HepG2 (cell line): ENCODE measurements around the gene NSL1. TPM values are rescaled to one million over a fixed set of nuclear protein-coding genes. Genes with fewer than 3 reads are reported as not detected.

Source experiments
- ATAC-seq: fragments of 200-7000 bp; cut with Tn5 transposase; 3 replicates; pipeline ENCODE4 v1.9.1; 2020; ENCODE audit warnings: mild to moderate bottlenecking, moderate library complexity
- BruUV-seq: library from RNA; stranded (reverse); fragments of 400-500 nt; replicated peaks from 2 replicates; lab custom pipeline; 2021; lab: Mats Ljungman, UMichigan
- CTCF ChIA-PET: fragments of 300-600 bp; formaldehyde crosslinking; extraction: SDS; loops from one replicate; lab custom pipeline; 2021; ENCODE audit warnings: low total read pairs, inconsistent platforms, low intra/inter-chr PET ratio; lab: Yijun Ruan, JAX
- POLR2A ChIA-PET: fragments of 350-600 bp; sonication (Branson Sonifier 250); formaldehyde crosslinking; loops from one replicate; lab custom pipeline; 2020; ENCODE audit warnings: antibody characterized with exemption, inconsistent platforms; lab: Yijun Ruan, JAX
- DNase-seq: peaks from one replicate; pipeline ENCODE4 v3.0.0-alpha.2; 2015; ENCODE audit warnings: low spot score
- FAIRE-seq: peaks from 3 replicates; lab custom pipeline; 2011; peaks lifted over from hg19 to GRCh38; lab: Jason Lieb, UNC
- H2AFZ ChIP-seq: one replicate; pipeline ENCODE4 v1.6.1; 2011; ENCODE audit warnings: low read length, inconsistent platforms
- H3K27ac ChIP-seq: fragments of 300-600 bp; 3 replicates; pipeline ENCODE4 v1.8.0; 2011; ENCODE audit warnings: mixed run types, mild to moderate bottlenecking, mixed read lengths, low read length, inconsistent platforms; ENCODE audit not compliant: insufficient read depth; ENCODE audit errors: extremely low read length
- H3K27me3 ChIP-seq, 2 experiments: fragments of 200-600 bp in 1 of 2; 2 replicates in 1 of 2; 3 replicates in 1 of 2; pipeline versions ENCODE4 v1.6.0 to v1.8.0; 2011; ENCODE audit warnings: low read length in 2 of 2, mild to moderate bottlenecking in 2 of 2, moderate library complexity in 2 of 2, inconsistent platforms in 1 of 2; ENCODE audit not compliant: insufficient read depth in 2 of 2, control insufficient read depth in 1 of 2
- H3K36me3 ChIP-seq, 2 experiments: fragments of 200-600 bp in 1 of 2; replicated peaks in 1 of 2; 2 replicates in 1 of 2; 3 replicates in 1 of 2; pipeline versions ENCODE4 v1.5.1 to v1.8.0; 2011; ENCODE audit warnings: low read length in 2 of 2, inconsistent platforms in 1 of 2; ENCODE audit not compliant: insufficient read depth in 2 of 2, control insufficient read depth in 1 of 2
- H3K4me1 ChIP-seq: 2 replicates; pipeline ENCODE4 v1.5.1; 2012; ENCODE audit warnings: low read length, inconsistent platforms; ENCODE audit not compliant: insufficient read depth
- H3K4me2 ChIP-seq: 2 replicates; pipeline ENCODE4 v1.6.0; 2011; ENCODE audit warnings: low read depth, low read length, inconsistent platforms
- H3K4me3 ChIP-seq, 3 experiments: fragments of 200-600 bp in 1 of 3; sonication (generic), shearing (Covaris generic) in 1 of 3; replicated peaks in 1 of 3; 2 replicates each; pipeline ENCODE4 v1.5.1; 2011 to 2016; ENCODE audit warnings: low read length in 3 of 3, inconsistent platforms in 2 of 3, low read depth in 2 of 3, mild to moderate bottlenecking in 2 of 3, control low read depth in 1 of 3, mixed read lengths in 1 of 3; ENCODE audit not compliant: insufficient read depth in 1 of 3
- H3K79me2 ChIP-seq: one replicate; pipeline ENCODE4 v1.6.1; 2011; ENCODE audit warnings: low read length, inconsistent platforms; ENCODE audit not compliant: insufficient read depth
- H3K9ac ChIP-seq: 2 replicates; pipeline ENCODE4 v1.6.0; 2011; ENCODE audit warnings: mild to moderate bottlenecking, low read depth, low read length, inconsistent platforms; ENCODE audit not compliant: insufficient read depth
- H3K9me3 ChIP-seq: 2 replicates; pipeline ENCODE4 v1.5.1; 2012; ENCODE audit warnings: mild to moderate bottlenecking, low read length
- H4K20me1 ChIP-seq: 2 replicates; pipeline ENCODE4 v1.6.0; 2011; ENCODE audit warnings: inconsistent platforms, mild to moderate bottlenecking, low read length, moderate library complexity; ENCODE audit not compliant: insufficient read depth
- HCFC1 ChIP-seq: fragments of 150-350 bp; IDR thresholded peaks from 2 replicates; pipeline ENCODE4 v1.6.1; 2014; ENCODE audit warnings: low read depth, low read length
- HDAC2 ChIP-seq: sonication (generic); formaldehyde crosslinking; IDR thresholded peaks from 2 replicates; pipeline ENCODE4 v1.4.0; 2020; ENCODE audit warnings: missing genetic modification reagents
- HNF4G ChIP-seq, 2 experiments: sonication (generic) in 1 of 2; formaldehyde crosslinking in 1 of 2; IDR thresholded peaks; 2 replicates each; pipeline versions ENCODE4 v1.4.0 to v1.6.1; 2011 to 2020; ENCODE audit warnings: borderline replicate concordance in 2 of 2, low read depth in 2 of 2, mild to moderate bottlenecking in 2 of 2, low read length in 1 of 2, missing genetic modification reagents in 1 of 2, moderate library complexity in 1 of 2
- HOXA3 ChIP-seq: sonication (generic); formaldehyde crosslinking; IDR thresholded peaks from 2 replicates; pipeline ENCODE4 v1.5.0; 2020; ENCODE audit warnings: missing genetic modification reagents
- PBX3 ChIP-seq: sonication (generic); formaldehyde crosslinking; IDR thresholded peaks from 2 replicates; pipeline ENCODE4 v1.8.1; 2023; ENCODE audit warnings: missing genetic modification reagents, inconsistent platforms, borderline replicate concordance
- PHF8 ChIP-seq: sonication (generic); formaldehyde crosslinking; IDR thresholded peaks from 2 replicates; pipeline ENCODE4 v1.5.0; 2020; ENCODE audit warnings: missing genetic modification reagents
- PITX1 ChIP-seq: sonication (generic); formaldehyde crosslinking; IDR thresholded peaks from 2 replicates; pipeline ENCODE4 v1.5.1; 2020; ENCODE audit warnings: mild to moderate bottlenecking, missing genetic modification reagents
- SOX13 ChIP-seq, 3 experiments: fragments of 450-650 bp in 1 of 3; sonication (generic) in 1 of 3; formaldehyde crosslinking in 1 of 3; IDR thresholded peaks in 2 of 3; conservative IDR thresholded peaks in 1 of 3; 2 replicates each; pipeline versions ENCODE4 v1.5.0 to v1.6.1; 2016 to 2020; ENCODE audit warnings: antibody characterized with exemption in 1 of 3, mild to moderate bottlenecking in 1 of 3, missing compliant biosample characterization in 1 of 3, missing genetic modification reagents in 1 of 3, moderate library complexity in 1 of 3
- SRY ChIP-seq: sonication (generic); formaldehyde crosslinking; IDR thresholded peaks from 2 replicates; pipeline ENCODE4 v1.8.0; 2022; ENCODE audit warnings: mild to moderate bottlenecking, missing genetic modification reagents
- TBL1XR1 ChIP-seq: fragments of 150-350 bp; IDR thresholded peaks from 2 replicates; pipeline ENCODE4 v1.6.1; 2014; ENCODE audit warnings: borderline replicate concordance, low read length; ENCODE audit not compliant: partially characterized antibody
- TP53 ChIP-seq: sonication (generic); formaldehyde crosslinking; conservative IDR thresholded peaks from 2 replicates; pipeline ENCODE4 v1.4.0; 2020; ENCODE audit warnings: missing genetic modification reagents
- ZBTB46 ChIP-seq: sonication (generic); formaldehyde crosslinking; IDR thresholded peaks from 2 replicates; pipeline ENCODE4 v1.4.0; 2020; ENCODE audit warnings: mild to moderate bottlenecking, missing genetic modification reagents, borderline replicate concordance
- ZFP37 ChIP-seq: sonication (generic); formaldehyde crosslinking; IDR thresholded peaks from 2 replicates; pipeline ENCODE4 v1.4.0; 2020; ENCODE audit warnings: missing genetic modification reagents, borderline replicate concordance
- ZNF10 ChIP-seq: sonication (generic); formaldehyde crosslinking; IDR thresholded peaks from 2 replicates; pipeline ENCODE4 v1.4.0; 2020; ENCODE audit warnings: mild to moderate bottlenecking, low read depth, missing genetic modification reagents, borderline replicate concordance
- ZNF264 ChIP-seq: sonication (generic); formaldehyde crosslinking; IDR thresholded peaks from 2 replicates; pipeline ENCODE4 v1.4.0; 2020; ENCODE audit warnings: missing genetic modification reagents
- ZNF335 ChIP-seq: sonication (generic); formaldehyde crosslinking; IDR thresholded peaks from 2 replicates; pipeline ENCODE4 v1.4.0; 2020; ENCODE audit warnings: missing genetic modification reagents
- ZNF337 ChIP-seq: sonication (generic); formaldehyde crosslinking; IDR thresholded peaks from 2 replicates; pipeline ENCODE4 v1.5.1; 2020; ENCODE audit warnings: missing genetic modification reagents, low read depth, mild to moderate bottlenecking, borderline replicate concordance
- ZNF362 ChIP-seq: sonication (generic); formaldehyde crosslinking; IDR thresholded peaks from 2 replicates; pipeline ENCODE4 v1.4.0; 2020; ENCODE audit warnings: missing genetic modification reagents, mild to moderate bottlenecking, borderline replicate concordance
- ZNF577 ChIP-seq: sonication (generic); formaldehyde crosslinking; IDR thresholded peaks from 2 replicates; pipeline ENCODE4 v1.4.0; 2020; ENCODE audit warnings: mild to moderate bottlenecking, low read depth, missing genetic modification reagents, borderline replicate concordance
- ZNF788 ChIP-seq: sonication (generic); formaldehyde crosslinking; IDR thresholded peaks from 2 replicates; pipeline ENCODE4 v1.5.0; 2020; ENCODE audit warnings: mild to moderate bottlenecking, missing genetic modification reagents, borderline replicate concordance
- WGBS: methylation state at CpG from one replicate; pipeline ENCODE4 v1.1.6; 2017; ENCODE audit warnings: low lambda C conversion rate; 5-methylcytosine and 5-hydroxymethylcytosine counted together
- in situ Hi-C: cut with HindIII; loops from 2 replicates; pipeline ENCODE4 v1.10.0; 2017; ENCODE audit warnings: low pct_unique_long_range_greater_than_20kb; ENCODE audit not compliant: extremely low pct_ligation_motif_present
- intact Hi-C: fragments of 100-400 bp; cut with micrococcal nuclease; formaldehyde crosslinking; loops from one replicate; pipeline ENCODE4 v1.10.0; 2022; ENCODE audit not compliant: unreplicated experiment
- polyA plus RNA-seq, 8 experiments: library from polyadenylated mRNA; depleted of rRNA in 3 of 8; stranded (reverse) in 7 of 8; unstranded in 1 of 8; fragments of >200 nt; fragmentation: Illumina TruSeq in 4 of 8; extraction: Trizol in 4 of 8; gene quantifications; 2 replicates each; pipeline versions ENCODE4 v1.2.1 to v1.2.3, GENCODE V29; 2011 to 2016; ENCODE audit warnings: low read depth in 4 of 8, missing spikeins in 1 of 8, mixed read lengths in 1 of 8; ENCODE audit not compliant: insufficient read depth in 1 of 8
- total RNA-seq, 5 experiments: library from RNA; depleted of rRNA; stranded (reverse); fragments of >200 nt; fragmentation: Illumina TruSeq; extraction: Trizol; gene quantifications; 2 replicates each; pipeline ENCODE4 v1.2.3, GENCODE V29; 2016; ENCODE audit warnings: low read depth in 1 of 5

Gene NSL1
- total and polyA plus RNA-seq, 2 of the 13 experiments (the other 11 are each of a cell fraction or from before 2014, with no cell fraction given): 34.5 to 77.4 TPM

- BruUV-seq: no TSS peak
- no peaks in the 10 kb centered on the region for H3K27me3 ChIP-seq
- no peaks in the 10 kb centered on the region for H4K20me1 ChIP-seq
- H3K9me3 ChIP-seq: peaks cover 16% of the 10 kb centered on the region
- POLR2A ChIA-PET: interaction anchor here (0.6 to 4.0 kb wide), 8 partner anchors 8 to 67 kb away, joined by 3 to 49 read pairs (median 4); partner anchors contain the start of genes FLVCR1, NSL1, SPATA45 and TATDN3
- no peaks in the 10 kb centered on the region for H3K79me2 ChIP-seq
- H3K27ac ChIP-seq: peak overlapping the region; percentile 98
- peak overlapping the region; percentile 98 for H3K4me2 ChIP-seq
- no peaks in the 10 kb centered on the region for H3K36me3 ChIP-seq
- in situ Hi-C loops: no loop called here
- DNase-seq: peak; percentile 61
- H2AFZ ChIP-seq: no peak overlapping the region
- CTCF ChIA-PET: no interaction called here
- WGBS: 2% methylated on average over 2 of the region's 2 CpGs
- intact Hi-C loops: no loop called here
- FAIRE-seq: peak; percentile 56
- H3K4me1 ChIP-seq: peaks cover 48% of the 10 kb centered on the region
- peak overlapping the region; percentile 32 to 64 (median 36); a peak in 5 of 6 replicates for H3K4me3 ChIP-seq
- ATAC-seq: peak; percentile 75
- H3K9ac ChIP-seq: peak overlapping the region; percentile 75
- TF ChIP-seq HCFC1 (no peak), ZBTB46 (CRISPR knock-in tag) (no peak), ZNF337 (CRISPR knock-in tag) (no peak), ZNF788 (CRISPR knock-in tag) (peak; percentile 23; the same call in 1 of the 2 replicates), ZNF264 (CRISPR knock-in tag) (no peak), PBX3 (CRISPR knock-in tag) (no peak), TP53 (CRISPR knock-in tag) (no peak), HOXA3 (CRISPR knock-in tag) (peak; percentile 43; the same call in 1 of the 2 replicates), ZNF577 (CRISPR knock-in tag) (no peak), ZNF10 (no peak), PHF8 (CRISPR knock-in tag) (no peak), PITX1 (CRISPR knock-in tag) (no peak), ZNF362 (CRISPR knock-in tag) (peak; percentile 85), HDAC2 (CRISPR knock-in tag) (peak; percentile 12; the same call in 1 of the 2 replicates), ZNF335 (CRISPR knock-in tag) (no peak), TBL1XR1 (no peak), SOX13 (IDR thresholded peaks at IDR 0.05) (no peak), SOX13 (CRISPR knock-in tag; conservative IDR thresholded peaks at IDR 0.05 in 1 of 2, IDR thresholded peaks at IDR 0.05 in 1 of 2) (no peak), HNF4G (IDR thresholded peaks at IDR 0.05; ENCODE audit: borderline replicate concordance, low read depth, low read length) (peak; percentile 50; the same call in 1 of the 2 replicates), HNF4G (CRISPR knock-in tag; IDR thresholded peaks at IDR 0.05; ENCODE audit: borderline replicate concordance, low read depth) (no peak), SRY (CRISPR knock-in tag) (no peak), ZFP37 (CRISPR knock-in tag) (no peak)
Measured at GRCh38 chr1:212828395-212828794, 36.8 kb upstream of the NSL1 start.
